Measurements from ENCODE around the gene LDOC1. TPM values are rescaled to one million over a fixed set of nuclear protein-coding genes. Genes with fewer than 3 reads are reported as not detected.
A peak's percentile ranks its signal among the peaks of the same experiment; 100 is the strongest.
"Not testable (repeated sequence)": the region's sequence is repeated elsewhere in the genome, so short reads cannot be mapped to it uniquely, and the experiment has no call there.

LDOC1 gene
- total RNA-seq (10 to 100 TPM; 18.4 to 20.3 TPM), polyA plus RNA-seq (10 to 100 TPM; 25.8 to 37.2 TPM)

DNA sequence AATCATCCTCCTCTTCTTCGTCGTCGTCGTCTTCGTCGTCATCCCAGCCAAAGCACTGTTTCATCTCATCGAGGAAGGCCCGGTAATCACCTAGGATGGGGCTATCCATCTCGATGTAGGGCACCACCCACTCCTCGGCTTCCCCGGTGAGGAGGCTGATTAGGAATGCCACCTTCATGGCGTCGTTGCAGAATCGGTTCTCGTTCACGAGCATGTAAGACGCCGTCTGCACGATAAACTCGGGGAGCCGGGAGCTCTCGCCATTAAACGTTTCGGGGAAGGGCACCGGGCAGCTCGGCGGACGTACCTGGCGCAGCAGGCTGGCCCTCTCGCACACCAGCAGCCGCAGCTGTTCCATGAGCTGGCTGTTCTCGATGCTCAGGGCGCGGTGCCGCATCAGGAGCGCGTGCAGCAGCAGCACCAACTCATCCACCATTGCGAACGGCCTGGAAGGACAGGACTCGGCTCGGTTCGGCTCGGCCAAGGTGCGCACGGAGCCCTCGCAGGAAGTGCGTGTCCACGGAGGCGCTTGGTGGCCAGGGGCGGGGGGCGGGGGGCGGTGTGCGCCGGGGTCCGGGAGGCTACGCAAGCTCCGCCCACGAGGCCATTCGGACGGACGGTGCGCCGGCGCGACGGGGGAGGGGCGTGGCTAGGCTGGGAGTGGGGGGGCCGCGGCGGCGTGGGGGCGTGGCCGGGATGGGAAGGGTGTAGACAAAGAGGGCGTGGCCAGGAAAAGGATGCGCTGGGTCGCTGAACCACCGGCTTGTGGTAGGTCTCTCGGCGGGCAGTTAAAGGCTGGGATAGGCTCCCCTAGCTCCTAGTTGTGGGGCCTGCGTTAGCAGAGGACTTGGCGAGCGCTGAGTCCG lies at the start of gene LDOC1:
Gene LDOC1, minus strand, starts transcription at position 544 of the 866 bp plus-strand sequence. Its CDS starts 108 bp downstream, at position 436.
- Mint-ChIP-seq H3K4me3 (peak within 1 kb of the TSS; percentile 81 to 89 (median 86)), H3K4me1 (peaks cover 6 to 20% (median 16%) of the 10 kb centered on the region in 4 donors), H3K36me3 (no peaks in the 10 kb centered on the region), H3K9me3 (peaks cover 0 to 12% (median 0%) of the 10 kb centered on the region in 8 donors), H3K27ac (peak within 1 kb of the TSS; percentile 53 to 84 (median 70)), H3K27me3 (no peaks in the 10 kb centered on the region)
- ChIA-PET POLR2A (ENCODE audit: partially characterized antibody) (no interaction called here), CTCF (ENCODE audit: partially characterized antibody) (no interaction called here)
- Histone ChIP-seq H3K27me3 (ENCODE audit: insufficient read depth, low read length) (no peaks in the 10 kb centered on the region), H3K9me3 (ENCODE audit: control insufficient read depth in 1 of 2, low read length in 2 of 2) (no peaks in the 10 kb centered on the region), H3K27ac (ENCODE audit: low read depth, low read length) (peak within 1 kb of the TSS; percentile 13), H3K4me3 (ENCODE audit: low read length in 2 of 2) (peak within 1 kb of the TSS; percentile 17 to 38), H3K36me3 (ENCODE audit: insufficient read depth, low read length) (no peaks in the 10 kb centered on the region), H3K4me1 (ENCODE audit: insufficient read depth, low read length) (peaks cover 10% of the 10 kb centered on the region)
- peak; percentile 63 to 75 (median 70) for DNase-seq
- intact Hi-C loops (cut with micrococcal nuclease), result no loop called here

DNA sequence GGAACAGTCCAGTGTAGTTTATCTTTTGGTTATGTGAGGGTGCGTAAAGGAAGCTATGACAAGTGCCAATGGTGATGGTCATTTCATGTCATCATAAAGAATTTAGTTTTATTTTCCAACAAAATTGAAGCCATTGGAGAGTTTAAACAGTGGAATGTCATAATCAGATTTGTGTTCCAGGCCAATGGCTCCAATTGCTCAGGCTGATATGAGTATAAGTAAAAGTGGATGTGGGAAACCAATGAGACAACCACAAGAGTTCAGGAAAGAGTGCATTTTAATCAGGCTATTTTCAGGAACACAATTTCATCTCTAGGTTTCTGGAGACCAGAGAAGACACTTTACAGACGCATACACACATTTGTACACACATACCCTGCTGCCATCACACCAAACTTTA lies 44.7 kb upstream of the LDOC1 start:
- intact Hi-C loops (cut with micrococcal nuclease), result no loop called here
- Mint-ChIP-seq H3K4me3 (no peak overlapping the region), H3K9me3 (peaks cover 0 to 13% (median 3%) of the 10 kb centered on the region in 8 donors), H3K27me3 (no peaks in the 10 kb centered on the region), H3K27ac (no peak overlapping the region), H3K4me1 (no peaks in the 10 kb centered on the region), H3K36me3 (no peaks in the 10 kb centered on the region)
- POLR2A ChIA-PET (ENCODE audit: partially characterized antibody), result no interaction called here
- CTCF ChIA-PET (ENCODE audit: partially characterized antibody), result no interaction called here
- no peaks in the 10 kb centered on the region for H3K27me3 ChIP-seq (ENCODE audit: insufficient read depth, low read length)
- H3K9me3 ChIP-seq (ENCODE audit: control insufficient read depth in 1 of 2, low read length in 2 of 2), result no peaks in the 10 kb centered on the region
- no peaks in the 10 kb centered on the region for H3K36me3 ChIP-seq (ENCODE audit: insufficient read depth, low read length)
- DNase-seq, result no peak
- no peak overlapping the region for H3K27ac ChIP-seq (ENCODE audit: low read depth, low read length)
- H3K4me1 ChIP-seq (ENCODE audit: insufficient read depth, low read length), result no peaks in the 10 kb centered on the region
- H3K4me3 ChIP-seq (ENCODE audit: low read length in 2 of 2), result no peak overlapping the region

DNA sequence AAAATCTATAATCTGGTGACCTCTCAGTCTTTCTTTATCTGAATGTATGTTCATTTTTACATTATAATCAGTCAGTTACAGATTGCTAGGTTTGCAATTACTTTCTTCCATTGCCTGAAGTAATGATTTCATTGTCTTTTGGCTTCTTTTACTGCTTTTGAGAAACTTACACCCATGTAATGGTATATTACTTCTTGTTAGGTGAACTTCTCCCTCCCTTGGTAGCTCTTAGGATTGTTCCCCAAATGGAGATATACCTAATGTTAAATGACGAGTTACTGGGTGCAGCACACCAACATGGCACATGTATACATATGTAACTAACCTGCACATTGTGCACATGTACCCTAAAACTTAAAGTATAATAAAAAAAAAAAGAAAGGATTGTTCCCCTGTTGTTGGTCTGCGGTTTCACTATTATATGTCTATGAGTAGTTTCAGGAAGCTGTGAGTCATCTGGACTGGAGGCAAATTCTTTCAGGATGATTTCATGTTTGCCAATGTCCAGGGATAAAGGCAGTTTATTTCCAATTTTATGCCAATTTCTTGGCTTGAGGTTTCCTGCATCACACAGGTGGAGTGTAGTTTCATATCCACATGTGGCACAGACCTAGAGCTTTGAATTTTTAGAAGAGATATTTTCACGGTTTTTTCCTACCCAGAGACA lies 43.5 kb upstream of the LDOC1 start:
- H3K4me3 ChIP-seq (ENCODE audit: low read length in 2 of 2), result no peak overlapping the region
- Mint-ChIP-seq H3K9me3 (peaks cover 0 to 8% (median 1%) of the 10 kb centered on the region in 8 donors), H3K36me3 (no peaks in the 10 kb centered on the region), H3K27me3 (no peaks in the 10 kb centered on the region), H3K27ac (no peak overlapping the region), H3K4me3 (no peak overlapping the region), H3K4me1 (no peaks in the 10 kb centered on the region)
- ChIA-PET POLR2A (ENCODE audit: partially characterized antibody) (no interaction called here), CTCF (ENCODE audit: partially characterized antibody) (no interaction called here)
- no peak for DNase-seq
- no peaks in the 10 kb centered on the region for H3K36me3 ChIP-seq (ENCODE audit: insufficient read depth, low read length)
- H3K4me1 ChIP-seq (ENCODE audit: insufficient read depth, low read length), result no peaks in the 10 kb centered on the region
- H3K27me3 ChIP-seq (ENCODE audit: insufficient read depth, low read length), result no peaks in the 10 kb centered on the region
- intact Hi-C loops (cut with micrococcal nuclease), result no loop called here
- H3K9me3 ChIP-seq (ENCODE audit: control insufficient read depth in 1 of 2, low read length in 2 of 2), result no peaks in the 10 kb centered on the region
- no peak overlapping the region for H3K27ac ChIP-seq (ENCODE audit: low read depth, low read length)

DNA sequence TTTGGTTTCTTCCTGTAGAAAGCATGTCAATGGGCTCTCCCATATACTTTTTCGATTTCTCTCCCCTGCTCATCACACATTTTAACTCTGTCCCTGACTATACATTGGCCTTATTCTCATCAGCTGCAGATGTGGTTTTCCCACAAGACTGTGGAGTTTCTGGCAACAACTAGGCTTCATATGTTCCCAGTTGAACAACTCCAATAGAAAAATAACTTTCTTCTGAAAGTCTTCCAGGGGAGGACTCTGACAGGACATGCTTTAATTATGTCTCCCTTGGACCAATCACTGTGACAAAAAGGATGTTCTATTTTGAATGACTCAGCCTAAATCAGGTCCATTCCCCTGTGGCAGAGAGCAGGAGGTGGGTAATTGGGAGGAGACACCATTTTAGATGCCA lies 37.3 kb upstream of the LDOC1 start:
- intact Hi-C loops (cut with micrococcal nuclease), result no loop called here
- Mint-ChIP-seq H3K27ac (no peak overlapping the region), H3K9me3 (peaks cover 0 to 3% (median 0%) of the 10 kb centered on the region in 8 donors)

DNA sequence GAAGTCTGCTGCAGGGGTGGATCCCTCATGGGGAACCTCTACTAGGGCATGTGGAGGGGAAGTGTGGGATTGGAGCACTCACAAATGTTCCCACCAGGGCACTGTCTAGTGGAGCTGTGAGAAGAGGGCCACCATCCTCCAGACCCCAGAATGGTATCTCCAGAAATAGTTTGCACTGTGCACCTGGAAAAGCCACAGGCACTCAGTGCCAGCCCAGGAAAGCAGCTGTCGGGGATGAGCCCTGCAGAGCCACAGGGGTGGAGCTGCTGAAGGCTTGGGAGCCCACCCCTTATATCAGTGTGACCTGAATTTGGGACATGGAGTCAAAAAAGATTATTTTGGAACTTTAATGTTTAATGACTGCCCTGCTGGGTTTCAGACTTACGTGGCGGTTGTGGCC lies 25.0 kb upstream of the LDOC1 start:
- H3K36me3 ChIP-seq (ENCODE audit: insufficient read depth, low read length), result no peaks in the 10 kb centered on the region
- Mint-ChIP-seq H3K36me3 (no peaks in the 10 kb centered on the region), H3K27ac (no peak overlapping the region), H3K4me1 (no peaks in the 10 kb centered on the region), H3K27me3 (no peaks in the 10 kb centered on the region), H3K4me3 (no peak overlapping the region), H3K9me3 (no peaks in the 10 kb centered on the region)
- DNase-seq, result no peak
- no peaks in the 10 kb centered on the region for H3K27me3 ChIP-seq (ENCODE audit: insufficient read depth, low read length)
- ChIA-PET CTCF (ENCODE audit: partially characterized antibody) (no interaction called here), POLR2A (ENCODE audit: partially characterized antibody) (no interaction called here)
- no peak overlapping the region for H3K4me3 ChIP-seq (ENCODE audit: low read length in 2 of 2)
- intact Hi-C loops (cut with micrococcal nuclease), result no loop called here
- H3K4me1 ChIP-seq (ENCODE audit: insufficient read depth, low read length), result no peaks in the 10 kb centered on the region
- no peaks in the 10 kb centered on the region for H3K9me3 ChIP-seq (ENCODE audit: control insufficient read depth in 1 of 2, low read length in 2 of 2)
- no peak overlapping the region for H3K27ac ChIP-seq (ENCODE audit: low read depth, low read length)

More for the DNA sequence above, 37.3 kb upstream of the LDOC1 start:
- Histone ChIP-seq H3K4me3 (ENCODE audit: low read length in 2 of 2) (no peak overlapping the region), H3K27ac (ENCODE audit: low read depth, low read length) (no peak overlapping the region), H3K36me3 (ENCODE audit: insufficient read depth, low read length) (no peaks in the 10 kb centered on the region), H3K9me3 (ENCODE audit: control insufficient read depth in 1 of 2, low read length in 2 of 2) (no peaks in the 10 kb centered on the region), H3K4me1 (ENCODE audit: insufficient read depth, low read length) (no peaks in the 10 kb centered on the region), H3K27me3 (ENCODE audit: insufficient read depth, low read length) (no peaks in the 10 kb centered on the region)
- CTCF ChIA-PET (ENCODE audit: partially characterized antibody), result no interaction called here
- no peak for DNase-seq
- POLR2A ChIA-PET (ENCODE audit: partially characterized antibody), result no interaction called here
- H3K4me3 Mint-ChIP-seq, result no peak overlapping the region
- H3K36me3 Mint-ChIP-seq, result no peaks in the 10 kb centered on the region
- H3K27me3 Mint-ChIP-seq, result no peaks in the 10 kb centered on the region
- no peaks in the 10 kb centered on the region for H3K4me1 Mint-ChIP-seq

DNA sequence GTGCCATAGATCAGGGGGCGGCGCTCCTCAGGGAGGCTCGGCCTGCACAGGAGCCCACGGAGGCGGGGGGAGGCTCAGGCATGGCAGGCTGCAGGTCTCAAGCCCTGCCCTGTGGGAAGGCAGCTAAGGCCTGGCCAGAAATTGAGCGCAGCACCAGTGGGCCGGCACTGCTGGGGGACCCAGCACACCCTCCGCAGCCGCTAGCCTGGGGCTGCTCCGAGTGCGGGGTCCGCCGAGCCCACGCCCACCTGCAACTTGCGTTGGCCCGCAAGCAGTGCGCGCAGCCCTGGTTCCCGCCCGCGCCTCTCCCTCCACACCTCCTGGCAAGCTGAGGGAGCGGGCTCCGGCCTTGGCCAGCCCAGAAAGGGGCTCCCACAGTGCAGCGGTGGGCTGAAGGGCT lies 11.6 kb upstream of the LDOC1 start:
- H3K36me3 Mint-ChIP-seq, H3K27ac Mint-ChIP-seq: not testable (repeated sequence)

DNA sequence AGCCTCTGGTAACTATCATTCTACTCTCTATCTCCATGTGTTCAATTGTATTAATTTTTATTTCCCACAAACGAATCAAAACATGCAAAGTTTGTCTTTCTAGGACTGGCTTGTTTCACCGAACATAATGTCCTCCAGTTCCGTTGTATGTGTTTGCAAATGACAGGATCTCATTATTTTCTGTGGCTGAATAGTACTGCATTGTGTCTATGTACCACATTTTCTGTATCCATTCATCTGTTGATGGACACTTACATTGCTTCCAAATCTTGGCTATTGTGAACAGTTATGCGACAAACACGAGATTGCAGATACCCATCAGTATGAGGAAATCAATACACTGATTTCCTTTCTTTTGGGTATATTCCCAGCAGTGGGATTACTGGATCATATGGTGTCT lies 8.4 kb upstream of the LDOC1 start:
- Histone ChIP-seq H3K27me3 (ENCODE audit: insufficient read depth, low read length) (no peaks in the 10 kb centered on the region), H3K27ac (ENCODE audit: low read depth, low read length) (no peak overlapping the region), H3K9me3 (ENCODE audit: control insufficient read depth in 1 of 2, low read length in 2 of 2) (no peaks in the 10 kb centered on the region), H3K4me3 (ENCODE audit: low read length in 2 of 2) (no peak overlapping the region), H3K36me3 (ENCODE audit: insufficient read depth, low read length) (no peaks in the 10 kb centered on the region), H3K4me1 (ENCODE audit: insufficient read depth, low read length) (no peaks in the 10 kb centered on the region)
- DNase-seq, result no peak
- intact Hi-C loops (cut with micrococcal nuclease), result no loop called here
- ChIA-PET POLR2A (ENCODE audit: partially characterized antibody) (no interaction called here), CTCF (ENCODE audit: partially characterized antibody) (no interaction called here)
- Mint-ChIP-seq H3K36me3 (no peaks in the 10 kb centered on the region), H3K4me3 (no peak overlapping the region), H3K27me3 (no peaks in the 10 kb centered on the region), H3K9me3 (peaks cover 0 to 5% (median 0%) of the 10 kb centered on the region in 8 donors), H3K4me1 (peaks cover 0 to 2% (median under 1%) of the 10 kb centered on the region in 4 donors), H3K27ac (no peak overlapping the region)

More for the DNA sequence above, 11.6 kb upstream of the LDOC1 start:
- intact Hi-C loops (cut with micrococcal nuclease); H3K4me3 Mint-ChIP-seq; H3K9me3 Mint-ChIP-seq; POLR2A ChIA-PET (ENCODE audit: partially characterized antibody); H3K4me3 ChIP-seq (ENCODE audit: low read length in 2 of 2); H3K4me1 ChIP-seq (ENCODE audit: insufficient read depth, low read length); H3K9me3 ChIP-seq (ENCODE audit: control insufficient read depth in 1 of 2, low read length in 2 of 2); H3K4me1 Mint-ChIP-seq; H3K27me3 Mint-ChIP-seq; H3K36me3 ChIP-seq (ENCODE audit: insufficient read depth, low read length); H3K27me3 ChIP-seq (ENCODE audit: insufficient read depth, low read length); CTCF ChIA-PET (ENCODE audit: partially characterized antibody); H3K27ac ChIP-seq (ENCODE audit: low read depth, low read length); DNase-seq: not testable (repeated sequence)
